Tibial nerve (tissue), 4 donors: ENCODE measurements around the gene ZCCHC24. TPM values are rescaled to one million over a fixed set of nuclear protein-coding genes. Genes with fewer than 3 reads are reported as not detected.
A peak's percentile ranks its signal among the peaks of the same experiment; 100 is the strongest.

Experiments
- DNase-seq, 2 donors: peaks; one replicate each; pipeline ENCODE4 v3.0.0-alpha.2; 2019; ENCODE audit warnings: low spot score in 2 of 2
- H3K27ac ChIP-seq, 4 donors: fragments of 200-600 bp; sonication (generic) in 3 of 4; one replicate each; pipeline ENCODE4 v1.5.1; 2017 to 2019; ENCODE audit warnings: mild to moderate bottlenecking in 1 of 4
- H3K27me3 ChIP-seq, 2 donors: fragments of 200-600 bp; sonication (generic) in 1 of 2; one replicate each; pipeline versions ENCODE4 v1.5.1 to v1.6.0; 2017 to 2019
- H3K36me3 ChIP-seq, 3 donors: fragments of 200-600 bp; sonication (generic); one replicate each; pipeline ENCODE4 v1.5.1; 2018 to 2019
- H3K4me1 ChIP-seq, 4 donors: fragments of 200-600 bp; sonication (generic) in 3 of 4; one replicate each; pipeline ENCODE4 v1.5.1; 2017 to 2019
- H3K4me3 ChIP-seq, 4 donors: fragments of 200-600 bp; sonication (generic) in 3 of 4; one replicate each; pipeline ENCODE4 v1.5.1; 2017 to 2019; ENCODE audit warnings: mild to moderate bottlenecking in 1 of 4, moderate library complexity in 1 of 4
- H3K9me3 ChIP-seq, 4 donors: fragments of 200-600 bp; sonication (generic) in 3 of 4; one replicate each; pipeline ENCODE4 v1.5.1; 2017 to 2019
- CTCF ChIP-seq, 5 experiments: fragments of 200-600 bp in 3 of 5; fragments of 450-650 bp in 2 of 5; sonication (generic) in 3 of 5; IDR thresholded peaks; one replicate each; pipeline ENCODE4 v1.5.1; 2016 to 2019; ENCODE audit warnings: antibody characterized with exemption in 5 of 5, mild to moderate bottlenecking in 3 of 5, moderate library complexity in 2 of 5
- EP300 ChIP-seq, 2 donors: sonication (generic); formaldehyde crosslinking; IDR thresholded peaks; one replicate each; pipeline ENCODE4 v1.6.1; 2017; ENCODE audit warnings: antibody characterized with exemption in 2 of 2, mild to moderate bottlenecking in 1 of 2
- POLR2A ChIP-seq, 2 donors: fragments of 450-650 bp; IDR thresholded peaks; one replicate each; pipeline ENCODE4 v1.6.1; 2017; ENCODE audit warnings: antibody characterized with exemption in 2 of 2, mild to moderate bottlenecking in 2 of 2, moderate library complexity in 2 of 2
- WGBS, 2 donors: methylation state at CpG; one replicate each; pipeline ENCODE4 v1.1.5; 2018; 5-methylcytosine and 5-hydroxymethylcytosine counted together
- total RNA-seq, 4 donors: library from RNA; depleted of rRNA; stranded (reverse); fragments of >200 nt; gene quantifications; one replicate each; pipeline ENCODE4 v1.1.0, GENCODE V29; 2016

Gene ZCCHC24
- total RNA-seq, 4 donors from 2014 or later = 122 to 165 (median 138) TPM

GRCh38 chr10:79380946-79381721, 64.3 kb downstream of the ZCCHC24 start:
- Histone ChIP-seq H3K27me3 (no peaks in the 10 kb centered on the region), H3K27ac (peak overlapping the region; percentile 6 to 89 (median 68)), H3K4me3 (no peak overlapping the region), H3K9me3 (no peaks in the 10 kb centered on the region), H3K4me1 (peaks cover 0 to 63% (median 39%) of the 10 kb centered on the region in 4 donors), H3K36me3 (peaks cover 0 to 24% (median 0%) of the 10 kb centered on the region in 3 donors)
- TF ChIP-seq POLR2A (IDR thresholded peaks at IDR 0.05) (no peak), EP300 (IDR thresholded peaks at IDR 0.05) (no peak), CTCF (IDR thresholded peaks at IDR 0.05) (no peak)
- DNase-seq = no peak
- 40 to 41% methylated on average over 9 of the region's 9 CpGs for WGBS, 2 donors

DNA sequence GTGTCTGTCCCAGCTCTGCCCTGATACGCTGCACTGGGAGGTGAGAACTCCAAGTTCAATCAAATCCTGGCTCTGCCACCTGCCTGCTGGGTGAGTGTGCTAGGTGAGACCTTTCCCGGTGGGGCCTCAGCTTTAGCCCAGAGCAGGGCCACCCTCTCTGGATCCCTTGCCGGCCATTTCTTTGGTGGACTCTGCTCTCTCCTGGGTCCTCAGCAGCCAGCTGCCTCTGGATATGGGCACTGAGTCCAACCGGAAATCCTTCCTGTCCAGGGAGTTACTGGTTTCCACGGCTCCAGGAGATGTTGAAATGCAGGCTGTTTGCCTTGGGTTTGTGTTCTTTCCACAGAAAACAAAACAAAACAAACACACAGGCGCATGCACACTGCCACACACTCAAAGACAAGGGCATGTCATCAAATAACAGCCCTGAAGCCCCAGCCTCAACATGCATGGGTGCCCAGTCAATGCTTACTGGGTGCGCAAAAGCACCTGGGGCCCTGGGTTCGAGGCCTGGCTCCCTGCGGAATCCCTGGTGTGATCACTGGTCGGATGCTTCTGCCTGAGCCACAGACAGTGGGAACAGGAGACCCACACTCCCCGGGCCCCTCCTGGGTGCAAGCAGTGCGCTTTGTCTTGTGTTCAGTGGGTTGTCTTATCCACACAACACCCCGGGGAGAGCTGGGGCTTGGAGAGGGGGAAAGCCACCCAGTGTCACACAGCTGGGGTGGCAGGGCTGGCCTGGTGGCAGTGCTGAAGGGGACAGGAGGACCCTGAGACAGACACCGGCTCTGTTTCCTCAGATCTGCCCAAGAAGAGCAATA, 65.1 kb downstream of the ZCCHC24 start:
- Histone ChIP-seq H3K27ac (peak overlapping the region; percentile 23 to 89 (median 68)), H3K9me3 (no peaks in the 10 kb centered on the region), H3K4me3 (no peak overlapping the region), H3K4me1 (peaks cover 0 to 69% (median 40%) of the 10 kb centered on the region in 4 donors), H3K27me3 (no peaks in the 10 kb centered on the region), H3K36me3 (peaks cover 0 to 17% (median 0%) of the 10 kb centered on the region in 3 donors)
- 47 to 50% methylated on average over 13 to 14 of the region's 14 CpGs for WGBS, 2 donors
- DNase-seq = no peak
- TF ChIP-seq POLR2A (IDR thresholded peaks at IDR 0.05) (no peak), EP300 (IDR thresholded peaks at IDR 0.05) (peak in 1 of 2 donors; percentile 41)

- Histone ChIP-seq H3K4me1 (peaks cover 0 to 72% (median 42%) of the 10 kb centered on the region in 4 donors), H3K27me3 (no peaks in the 10 kb centered on the region), H3K9me3 (no peaks in the 10 kb centered on the region), H3K4me3 (no peak overlapping the region), H3K27ac (peak overlapping the region; percentile 23 to 89 (median 68)), H3K36me3 (peaks cover 0 to 10% (median 0%) of the 10 kb centered on the region in 3 donors)
- 26 to 42% methylated on average over 9 of the region's 9 CpGs for WGBS, 2 donors
- TF ChIP-seq CTCF (IDR thresholded peaks at IDR 0.05) (no peak), POLR2A (IDR thresholded peaks at IDR 0.05) (no peak), EP300 (IDR thresholded peaks at IDR 0.05) (no peak)
- no peak for DNase-seq
These were observed 65.8 kb downstream of the ZCCHC24 start for GRCh38 chr10:79379512-79380124.

- TF ChIP-seq CTCF (IDR thresholded peaks at IDR 0.05) = no peak
- Histone ChIP-seq H3K27ac (peak overlapping the region in 3 of 4 donors; percentile 58 to 89 (median 77)), H3K27me3 (no peaks in the 10 kb centered on the region), H3K9me3 (no peaks in the 10 kb centered on the region), H3K36me3 (peaks cover 0 to 2% (median 0%) of the 10 kb centered on the region in 3 donors), H3K4me1 (peaks cover 0 to 69% (median 42%) of the 10 kb centered on the region in 4 donors), H3K4me3 (no peak overlapping the region)
- no peak for DNase-seq
- 74 to 76% methylated on average over 18 to 22 of the region's 22 CpGs for WGBS, 2 donors
These were observed 66.5 kb downstream of the ZCCHC24 start for GRCh38 chr10:79378647-79379511.

- no peak overlapping the region for H3K4me3 ChIP-seq
- no peaks in the 10 kb centered on the region for H3K36me3 ChIP-seq
- no peaks in the 10 kb centered on the region for H3K9me3 ChIP-seq
- TF ChIP-seq CTCF (IDR thresholded peaks at IDR 0.05) = no peak
- no peak for TF ChIP-seq EP300 (IDR thresholded peaks at IDR 0.05)
- TF ChIP-seq POLR2A (IDR thresholded peaks at IDR 0.05) = no peak
- H3K27me3 ChIP-seq = no peaks in the 10 kb centered on the region
- 87 to 88% methylated on average over 7 of the region's 7 CpGs for WGBS, 2 donors
- H3K4me1 ChIP-seq = peaks cover 0 to 64% (median 42%) of the 10 kb centered on the region in 4 donors
- DNase-seq = no peak
- H3K27ac ChIP-seq = no peak overlapping the region
These were observed 67.1 kb downstream of the ZCCHC24 start for GRCh38 chr10:79378383-79378646.
